Natural killer cell (primary cell): ENCODE measurements around the gene ZCRB1. TPM values are rescaled to one million over a fixed set of nuclear protein-coding genes. Genes with fewer than 3 reads are reported as not detected.

Source experiments
- ATAC-seq, 3 donors: fragments of 150-1000 bp in 2 of 3; fragments of 200-7000 bp in 1 of 3; cut with Tn5 transposase; 1 replicate in 1 of 3; 2 replicates in 2 of 3; pipeline ENCODE4 v1.10.0; 2021; ENCODE audit warnings: mild to moderate bottlenecking in 2 of 3, moderate library complexity in 2 of 3
- DNase-seq, 2 donors: peaks; one replicate each; pipeline versions ENCODE4 v3.0.0 to v3.0.0-alpha.2; 2013 to 2021; ENCODE audit warnings: mixed read lengths in 1 of 2
- H3K27ac ChIP-seq: one replicate; pipeline ENCODE4 v1.5.1; 2013; ENCODE audit warnings: mild to moderate bottlenecking, low read length
- H3K27me3 ChIP-seq: one replicate; pipeline ENCODE4 v1.6.1; 2013; ENCODE audit warnings: low read length; ENCODE audit not compliant: control insufficient read depth, insufficient read depth
- H3K36me3 ChIP-seq: one replicate; pipeline ENCODE4 v1.6.1; 2013; ENCODE audit warnings: low read length; ENCODE audit not compliant: control insufficient read depth, insufficient read depth
- H3K4me1 ChIP-seq: one replicate; pipeline ENCODE4 v1.6.1; 2013; ENCODE audit warnings: low read length; ENCODE audit not compliant: control insufficient read depth, insufficient read depth
- H3K4me3 ChIP-seq: one replicate; pipeline ENCODE4 v1.5.1; 2013; ENCODE audit warnings: low read length
- H3K9me3 ChIP-seq: one replicate; pipeline ENCODE4 v1.6.1; 2013; ENCODE audit warnings: low read length; ENCODE audit not compliant: control insufficient read depth, insufficient read depth
- H3K27ac Mint-ChIP-seq, 2 donors: one replicate each; pipeline ENCODE4 v1.8.0; 2022; ENCODE audit warnings: mild to moderate bottlenecking in 2 of 2, mixed read lengths in 2 of 2, moderate library complexity in 1 of 2
- H3K27me3 Mint-ChIP-seq, 2 donors: one replicate each; pipeline ENCODE4 v1.8.0; 2022; ENCODE audit warnings: low read depth in 2 of 2, mixed read lengths in 2 of 2
- H3K36me3 Mint-ChIP-seq: one replicate; pipeline ENCODE4 v1.8.0; 2022; ENCODE audit warnings: mixed read lengths
- H3K4me1 Mint-ChIP-seq, 2 donors: one replicate each; pipeline ENCODE4 v1.8.0; 2022; ENCODE audit warnings: mixed read lengths in 2 of 2
- H3K4me3 Mint-ChIP-seq: one replicate; pipeline ENCODE4 v1.8.0; 2022; ENCODE audit warnings: mild to moderate bottlenecking, moderate library complexity, mixed read lengths
- H3K9me3 Mint-ChIP-seq, 2 donors: one replicate each; pipeline ENCODE4 v1.8.0; 2022; ENCODE audit warnings: mixed read lengths in 2 of 2
- CTCF ChIP-seq: fragments of 200-600 bp; IDR thresholded peaks from one replicate; pipeline ENCODE4 v1.8.0; 2022; ENCODE audit warnings: antibody characterized with exemption
- WGBS: methylation state at CpG from one replicate; pipeline ENCODE4 v1.1.7; 2013; ENCODE audit warnings: missing lambda C conversion rate; ENCODE audit not compliant: insufficient coverage; 5-methylcytosine and 5-hydroxymethylcytosine counted together
- intact Hi-C: fragments of 100-400 bp; cut with micrococcal nuclease; formaldehyde crosslinking; loops from one replicate; pipeline ENCODE4 v1.14.2; 2022
- total RNA-seq, 4 donors: library from RNA; stranded (reverse); fragments of 120-200 nt in 1 of 4; gene quantifications; one replicate each; pipeline versions ENCODE4 v1.2.3 to v1.2.4, GENCODE V29; 2013 to 2022

Gene ZCRB1
- total RNA-seq, 3 donors from 2014 or later (not counting 1 experiment from before 2014, with no cell fraction given) = 28.0 to 35.9 (median 33.8) TPM

- Mint-ChIP-seq H3K9me3 (no peaks in the 10 kb centered on the region), H3K4me1 (no peaks in the 10 kb centered on the region), H3K36me3 (no peaks in the 10 kb centered on the region), H3K4me3 (no peak overlapping the region), H3K27ac (no peak overlapping the region), H3K27me3 (peaks cover 8 to 11% of the 10 kb centered on the region in 2 donors)
- Histone ChIP-seq H3K27ac (no peak overlapping the region), H3K4me3 (no peak overlapping the region), H3K27me3 (no peaks in the 10 kb centered on the region), H3K9me3 (no peaks in the 10 kb centered on the region), H3K4me1 (no peaks in the 10 kb centered on the region), H3K36me3 (no peaks in the 10 kb centered on the region)
- DNase-seq = no peak
- WGBS = 17% methylated on average over 1 of the region's 1 CpG
- no peak for ATAC-seq
- intact Hi-C loops = no loop called here
- no peak for TF ChIP-seq CTCF
These were observed 41.7 kb downstream of the ZCRB1 start for GRCh38 chr12:42284157-42284556.

GRCh38 chr12:42283739-42284138 lies 42.2 kb downstream of the ZCRB1 start:
- Histone ChIP-seq H3K9me3 (no peaks in the 10 kb centered on the region), H3K27me3 (no peaks in the 10 kb centered on the region), H3K27ac (no peak overlapping the region), H3K4me1 (no peaks in the 10 kb centered on the region), H3K4me3 (no peak overlapping the region), H3K36me3 (no peaks in the 10 kb centered on the region)
- ATAC-seq (no peak), DNase-seq (no peak)
- Mint-ChIP-seq H3K9me3 (no peaks in the 10 kb centered on the region), H3K27me3 (peaks cover 8 to 11% of the 10 kb centered on the region in 2 donors), H3K36me3 (no peaks in the 10 kb centered on the region), H3K27ac (no peak overlapping the region), H3K4me1 (no peaks in the 10 kb centered on the region), H3K4me3 (no peak overlapping the region)
- intact Hi-C loops = no loop called here
- TF ChIP-seq CTCF = no peak

- peaks cover 2 to 7% of the 10 kb centered on the region in 2 donors for H3K27me3 Mint-ChIP-seq
- no peak for TF ChIP-seq CTCF
- H3K36me3 ChIP-seq = no peaks in the 10 kb centered on the region
- no peak for DNase-seq
- no peaks in the 10 kb centered on the region for H3K36me3 Mint-ChIP-seq
- H3K4me1 ChIP-seq = no peaks in the 10 kb centered on the region
- H3K27ac Mint-ChIP-seq = no peak overlapping the region
- no peak for ATAC-seq
- no peak overlapping the region for H3K4me3 ChIP-seq
- intact Hi-C loops = no loop called here
- no peaks in the 10 kb centered on the region for H3K9me3 Mint-ChIP-seq
- H3K4me3 Mint-ChIP-seq = no peak overlapping the region
- H3K9me3 ChIP-seq = no peaks in the 10 kb centered on the region
- no peaks in the 10 kb centered on the region for H3K4me1 Mint-ChIP-seq
- 100% methylated on average over 2 of the region's 2 CpGs for WGBS
- no peaks in the 10 kb centered on the region for H3K27me3 ChIP-seq
- no peak overlapping the region for H3K27ac ChIP-seq
These were observed 43.6 kb downstream of the ZCRB1 start for GRCh38 chr12:42282294-42282693.

GRCh38 chr12:42281844-42282243 lies 44.0 kb downstream of the ZCRB1 start:
- Mint-ChIP-seq H3K4me1 (no peaks in the 10 kb centered on the region), H3K27me3 (peaks cover 2 to 7% of the 10 kb centered on the region in 2 donors)

More at GRCh38 chr12:42281844-42282243, 44.0 kb downstream of the ZCRB1 start:
- Histone ChIP-seq H3K9me3 (no peaks in the 10 kb centered on the region), H3K27ac (no peak overlapping the region), H3K4me1 (no peaks in the 10 kb centered on the region), H3K4me3 (no peak overlapping the region), H3K36me3 (no peaks in the 10 kb centered on the region), H3K27me3 (no peaks in the 10 kb centered on the region)
- DNase-seq (no peak), ATAC-seq (no peak)
- intact Hi-C loops = no loop called here
- no peaks in the 10 kb centered on the region for H3K36me3 Mint-ChIP-seq
- 85% methylated on average over 3 of the region's 3 CpGs for WGBS
- H3K9me3 Mint-ChIP-seq = no peaks in the 10 kb centered on the region
- no peak for TF ChIP-seq CTCF
- no peak overlapping the region for H3K4me3 Mint-ChIP-seq
- H3K27ac Mint-ChIP-seq = no peak overlapping the region
